Liver (tissue), 9 donors: Measurements from ENCODE around the gene TUT7. TPM values are rescaled to one million over a fixed set of nuclear protein-coding genes. Genes with fewer than 3 reads are reported as not detected.
A peak's percentile ranks its signal among the peaks of the same experiment; 100 is the strongest.

Source experiments
- DNase-seq: peaks from one replicate; pipeline ENCODE4 v3.0.0-alpha.2; 2017; ENCODE audit warnings: low spot score
- H3K27ac ChIP-seq, 2 donors: one replicate each; pipeline ENCODE4 v1.7.0; 2013; ENCODE audit warnings: inconsistent platforms in 2 of 2, low read length in 2 of 2, control low read depth in 1 of 2, low read depth in 1 of 2, mild to moderate bottlenecking in 1 of 2
- H3K27me3 ChIP-seq, 4 donors: one replicate each; pipeline versions ENCODE4 v1.6.1 to v1.7.0; 2013; ENCODE audit warnings: low read length in 3 of 4, inconsistent platforms in 1 of 4, mild to moderate bottlenecking in 1 of 4, moderate library complexity in 1 of 4; ENCODE audit not compliant: control insufficient read depth in 4 of 4, insufficient read depth in 4 of 4
- H3K36me3 ChIP-seq, 4 donors: one replicate each; pipeline versions ENCODE4 v1.6.1 to v1.7.0; 2013; ENCODE audit warnings: low read length in 3 of 4, mild to moderate bottlenecking in 3 of 4, low read depth in 1 of 4, moderate library complexity in 1 of 4; ENCODE audit not compliant: control insufficient read depth in 4 of 4, insufficient read depth in 3 of 4
- H3K4me1 ChIP-seq, 4 donors: one replicate each; pipeline versions ENCODE4 v1.6.1 to v1.7.0; 2013; ENCODE audit warnings: low read length in 3 of 4, mild to moderate bottlenecking in 3 of 4, moderate library complexity in 1 of 4; ENCODE audit not compliant: control insufficient read depth in 4 of 4, insufficient read depth in 4 of 4
- H3K4me3 ChIP-seq, 3 donors: one replicate each; pipeline versions ENCODE4 v1.6.1 to v1.7.0; 2013; ENCODE audit warnings: low read length in 3 of 3, control low read depth in 1 of 3, low read depth in 1 of 3, mild to moderate bottlenecking in 1 of 3
- H3K9ac ChIP-seq, 2 donors: one replicate each; pipeline ENCODE4 v1.7.0; 2013; ENCODE audit warnings: low read length in 2 of 2, mild to moderate bottlenecking in 2 of 2, moderate library complexity in 2 of 2, control low read depth in 1 of 2, low read depth in 1 of 2
- H3K9me3 ChIP-seq, 4 donors: one replicate each; pipeline versions ENCODE4 v1.6.1 to v1.7.0; 2013; ENCODE audit warnings: low read length in 3 of 4; ENCODE audit not compliant: control insufficient read depth in 4 of 4
- GABPA ChIP-seq, 2 donors: IDR thresholded peaks in 1 of 2; conservative IDR thresholded peaks in 1 of 2; 2 replicates each; pipeline ENCODE4 v1.6.1; 2016; ENCODE audit warnings: antibody characterized with exemption in 2 of 2, mild to moderate bottlenecking in 1 of 2, moderate library complexity in 1 of 2
- HNF4A ChIP-seq, 2 donors: conservative IDR thresholded peaks; 2 replicates each; pipeline ENCODE4 v1.6.1; 2016; ENCODE audit warnings: antibody characterized with exemption in 2 of 2, mild to moderate bottlenecking in 2 of 2
- HNF4G ChIP-seq: IDR thresholded peaks from 2 replicates; pipeline ENCODE4 v1.6.1; 2016; ENCODE audit warnings: antibody characterized with exemption
- JUND ChIP-seq, 2 donors: IDR thresholded peaks; 2 replicates each; pipeline ENCODE4 v1.6.1; 2016; ENCODE audit warnings: antibody characterized with exemption in 2 of 2
- NR2F2 ChIP-seq: IDR thresholded peaks from 2 replicates; pipeline ENCODE4 v1.6.1; 2016; ENCODE audit warnings: antibody characterized with exemption
- RAD21 ChIP-seq, 2 donors: IDR thresholded peaks; 2 replicates each; pipeline ENCODE4 v1.6.1; 2016; ENCODE audit warnings: antibody characterized with exemption in 2 of 2, mild to moderate bottlenecking in 2 of 2
- RXRA ChIP-seq, 2 donors: IDR thresholded peaks; 2 replicates each; pipeline ENCODE4 v1.6.1; 2017 to 2018; ENCODE audit warnings: antibody characterized with exemption in 2 of 2, mild to moderate bottlenecking in 1 of 2
- SP1 ChIP-seq: IDR thresholded peaks from 2 replicates; pipeline ENCODE4 v1.6.1; 2018; ENCODE audit warnings: antibody characterized with exemption, mild to moderate bottlenecking
- TAF1 ChIP-seq: conservative IDR thresholded peaks from 2 replicates; pipeline ENCODE4 v1.6.1; 2016; ENCODE audit warnings: antibody characterized with exemption, mild to moderate bottlenecking
- YY1 ChIP-seq: IDR thresholded peaks from 2 replicates; pipeline ENCODE4 v1.6.1; 2016; ENCODE audit warnings: antibody characterized with exemption, mild to moderate bottlenecking
- WGBS: extraction: QIAGEN DNeasy Blood & Tissue Kit; methylation state at CpG from one replicate; pipeline ENCODE4 v1.1.7; 2013; 5-methylcytosine and 5-hydroxymethylcytosine counted together
- polyA plus RNA-seq, 2 donors: library from polyadenylated mRNA; stranded (reverse) in 1 of 2; unstranded in 1 of 2; fragments of 200-250 nt in 1 of 2; fragments of >200 nt in 1 of 2; fragmentation: Nextera tagmentation in 1 of 2; extraction: Ambion mirVana in 1 of 2; gene quantifications; one replicate each; pipeline versions ENCODE4 v1.2.1 to v1.2.3, GENCODE V29; 2013 to 2015
- total RNA-seq, 2 donors: library from RNA; depleted of rRNA; stranded (reverse); fragments of >200 nt; gene quantifications; one replicate each; pipeline ENCODE4 v1.2.3, GENCODE V29; 2014
- TF ChIP-seq, protein P1 (sequence below): IDR thresholded peaks from 2 replicates; pipeline ENCODE4 v1.6.1; 2016; ENCODE audit warnings: antibody characterized with exemption
- TF ChIP-seq, protein P2 (sequence below): fragments of 150-350 bp; IDR thresholded peaks from 2 replicates; pipeline ENCODE4 v1.5.1; 2017; ENCODE audit warnings: improper control_type of control experiment, low read depth, low read length; ENCODE audit not compliant: missing input control
- TF ChIP-seq, protein P3 (sequence below): IDR thresholded peaks from 2 replicates; pipeline ENCODE4 v1.6.1; 2016; ENCODE audit warnings: antibody characterized with exemption, mild to moderate bottlenecking
- donor health status: healthy.
- donor health status: healthy.
- donor health status: healthy.
- donor health status: healthy.
- donor health status: healthy.

The TUT7 gene
- total and polyA plus RNA-seq, 4 donors, result 10.7 to 34.6 (median 15.9) TPM

DNA sequence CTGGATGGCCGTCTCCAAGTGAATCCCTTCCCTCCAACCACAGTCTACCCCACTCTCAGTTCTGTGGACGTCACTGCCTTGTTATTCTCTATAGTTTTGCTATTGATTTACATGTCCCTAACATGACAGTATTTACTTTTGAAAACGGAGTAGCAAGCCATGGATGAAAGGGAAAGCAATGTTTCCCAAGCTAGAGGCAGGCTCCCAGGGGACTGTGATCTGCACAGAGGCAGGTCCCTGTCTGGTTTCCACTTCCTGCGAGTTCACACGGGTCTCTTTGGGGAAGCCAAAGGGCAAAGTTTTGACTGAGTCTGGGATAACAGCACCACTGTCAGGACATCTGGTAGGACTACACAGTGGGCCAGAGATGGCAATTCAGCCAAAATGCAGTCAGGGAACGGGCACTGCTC lies 107.5 kb downstream of the TUT7 start:
- Histone ChIP-seq H3K4me1 (peaks cover 0 to 2% (median 0%) of the 10 kb centered on the region in 4 donors), H3K27ac (no peak overlapping the region), H3K9me3 (no peaks in the 10 kb centered on the region), H3K4me3 (no peak overlapping the region), H3K36me3 (no peaks in the 10 kb centered on the region), H3K27me3 (no peaks in the 10 kb centered on the region), H3K9ac (no peak overlapping the region)
- no peak for TF ChIP-seq JUND (IDR thresholded peaks at IDR 0.05)
- TF ChIP-seq GABPA (IDR thresholded peaks at IDR 0.05 in 1 of 2, conservative IDR thresholded peaks at IDR 0.05 in 1 of 2), result no peak
- TF ChIP-seq, protein P1, sequence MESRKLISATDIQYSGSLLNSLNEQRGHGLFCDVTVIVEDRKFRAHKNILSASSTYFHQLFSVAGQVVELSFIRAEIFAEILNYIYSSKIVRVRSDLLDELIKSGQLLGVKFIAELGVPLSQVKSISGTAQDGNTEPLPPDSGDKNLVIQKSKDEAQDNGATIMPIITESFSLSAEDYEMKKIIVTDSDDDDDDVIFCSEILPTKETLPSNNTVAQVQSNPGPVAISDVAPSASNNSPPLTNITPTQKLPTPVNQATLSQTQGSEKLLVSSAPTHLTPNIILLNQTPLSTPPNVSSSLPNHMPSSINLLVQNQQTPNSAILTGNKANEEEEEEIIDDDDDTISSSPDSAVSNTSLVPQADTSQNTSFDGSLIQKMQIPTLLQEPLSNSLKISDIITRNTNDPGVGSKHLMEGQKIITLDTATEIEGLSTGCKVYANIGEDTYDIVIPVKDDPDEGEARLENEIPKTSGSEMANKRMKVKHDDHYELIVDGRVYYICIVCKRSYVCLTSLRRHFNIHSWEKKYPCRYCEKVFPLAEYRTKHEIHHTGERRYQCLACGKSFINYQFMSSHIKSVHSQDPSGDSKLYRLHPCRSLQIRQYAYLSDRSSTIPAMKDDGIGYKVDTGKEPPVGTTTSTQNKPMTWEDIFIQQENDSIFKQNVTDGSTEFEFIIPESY, result no peak
- no peak for TF ChIP-seq HNF4G
- peak; percentile 48 to 73 for TF ChIP-seq RAD21 (IDR thresholded peaks at IDR 0.05)
- peak; percentile 11 for TF ChIP-seq SP1
- TF ChIP-seq YY1, result no peak
- TF ChIP-seq NR2F2, result peak; percentile 91
- no peak for TF ChIP-seq TAF1
- TF ChIP-seq RXRA (IDR thresholded peaks at IDR 0.05), result peak in 1 of 2 donors; percentile 64
- TF ChIP-seq, protein P2, sequence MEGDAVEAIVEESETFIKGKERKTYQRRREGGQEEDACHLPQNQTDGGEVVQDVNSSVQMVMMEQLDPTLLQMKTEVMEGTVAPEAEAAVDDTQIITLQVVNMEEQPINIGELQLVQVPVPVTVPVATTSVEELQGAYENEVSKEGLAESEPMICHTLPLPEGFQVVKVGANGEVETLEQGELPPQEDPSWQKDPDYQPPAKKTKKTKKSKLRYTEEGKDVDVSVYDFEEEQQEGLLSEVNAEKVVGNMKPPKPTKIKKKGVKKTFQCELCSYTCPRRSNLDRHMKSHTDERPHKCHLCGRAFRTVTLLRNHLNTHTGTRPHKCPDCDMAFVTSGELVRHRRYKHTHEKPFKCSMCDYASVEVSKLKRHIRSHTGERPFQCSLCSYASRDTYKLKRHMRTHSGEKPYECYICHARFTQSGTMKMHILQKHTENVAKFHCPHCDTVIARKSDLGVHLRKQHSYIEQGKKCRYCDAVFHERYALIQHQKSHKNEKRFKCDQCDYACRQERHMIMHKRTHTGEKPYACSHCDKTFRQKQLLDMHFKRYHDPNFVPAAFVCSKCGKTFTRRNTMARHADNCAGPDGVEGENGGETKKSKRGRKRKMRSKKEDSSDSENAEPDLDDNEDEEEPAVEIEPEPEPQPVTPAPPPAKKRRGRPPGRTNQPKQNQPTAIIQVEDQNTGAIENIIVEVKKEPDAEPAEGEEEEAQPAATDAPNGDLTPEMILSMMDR, result peak; percentile 3
- TF ChIP-seq, protein P3, sequence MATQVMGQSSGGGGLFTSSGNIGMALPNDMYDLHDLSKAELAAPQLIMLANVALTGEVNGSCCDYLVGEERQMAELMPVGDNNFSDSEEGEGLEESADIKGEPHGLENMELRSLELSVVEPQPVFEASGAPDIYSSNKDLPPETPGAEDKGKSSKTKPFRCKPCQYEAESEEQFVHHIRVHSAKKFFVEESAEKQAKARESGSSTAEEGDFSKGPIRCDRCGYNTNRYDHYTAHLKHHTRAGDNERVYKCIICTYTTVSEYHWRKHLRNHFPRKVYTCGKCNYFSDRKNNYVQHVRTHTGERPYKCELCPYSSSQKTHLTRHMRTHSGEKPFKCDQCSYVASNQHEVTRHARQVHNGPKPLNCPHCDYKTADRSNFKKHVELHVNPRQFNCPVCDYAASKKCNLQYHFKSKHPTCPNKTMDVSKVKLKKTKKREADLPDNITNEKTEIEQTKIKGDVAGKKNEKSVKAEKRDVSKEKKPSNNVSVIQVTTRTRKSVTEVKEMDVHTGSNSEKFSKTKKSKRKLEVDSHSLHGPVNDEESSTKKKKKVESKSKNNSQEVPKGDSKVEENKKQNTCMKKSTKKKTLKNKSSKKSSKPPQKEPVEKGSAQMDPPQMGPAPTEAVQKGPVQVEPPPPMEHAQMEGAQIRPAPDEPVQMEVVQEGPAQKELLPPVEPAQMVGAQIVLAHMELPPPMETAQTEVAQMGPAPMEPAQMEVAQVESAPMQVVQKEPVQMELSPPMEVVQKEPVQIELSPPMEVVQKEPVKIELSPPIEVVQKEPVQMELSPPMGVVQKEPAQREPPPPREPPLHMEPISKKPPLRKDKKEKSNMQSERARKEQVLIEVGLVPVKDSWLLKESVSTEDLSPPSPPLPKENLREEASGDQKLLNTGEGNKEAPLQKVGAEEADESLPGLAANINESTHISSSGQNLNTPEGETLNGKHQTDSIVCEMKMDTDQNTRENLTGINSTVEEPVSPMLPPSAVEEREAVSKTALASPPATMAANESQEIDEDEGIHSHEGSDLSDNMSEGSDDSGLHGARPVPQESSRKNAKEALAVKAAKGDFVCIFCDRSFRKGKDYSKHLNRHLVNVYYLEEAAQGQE, result no peak
- peak in 1 of 2 donors; percentile 38 for TF ChIP-seq HNF4A (conservative IDR thresholded peaks at IDR 0.05)
- 34% methylated on average over 6 of the region's 6 CpGs for WGBS
- DNase-seq, result no peak

DNA sequence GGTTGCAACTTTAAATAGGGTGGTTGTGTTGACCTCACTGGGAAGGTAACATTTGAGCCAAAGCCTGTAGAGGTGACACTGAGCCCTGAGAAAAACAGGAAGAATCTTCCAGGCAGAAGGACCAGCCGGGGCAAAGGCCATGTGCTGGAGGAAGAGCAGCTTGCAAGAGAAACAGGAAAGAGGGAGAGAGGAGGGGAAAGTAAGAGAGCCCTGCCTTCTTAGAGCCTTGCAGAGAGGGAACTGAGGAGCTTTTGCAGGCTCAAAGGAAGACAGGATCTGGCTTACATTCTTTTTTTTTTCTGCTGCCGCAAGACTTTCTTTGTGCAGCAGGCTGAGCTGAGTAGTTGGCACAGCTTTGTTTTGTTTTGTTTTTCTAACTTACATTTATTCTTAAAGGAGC lies 112.1 kb downstream of the TUT7 start:
- H3K9ac ChIP-seq, result no peak overlapping the region
- TF ChIP-seq NR2F2, result peak; percentile 58
- TF ChIP-seq, protein P2, result no peak
- no peak for TF ChIP-seq GABPA (IDR thresholded peaks at IDR 0.05 in 1 of 2, conservative IDR thresholded peaks at IDR 0.05 in 1 of 2)
- WGBS, result 68% methylated on average over 2 of the region's 2 CpGs
- no peak overlapping the region for H3K27ac ChIP-seq
- H3K27me3 ChIP-seq, result no peaks in the 10 kb centered on the region
- H3K9me3 ChIP-seq, result no peaks in the 10 kb centered on the region
- no peaks in the 10 kb centered on the region for H3K36me3 ChIP-seq
- peaks cover 0 to 2% (median 0%) of the 10 kb centered on the region in 4 donors for H3K4me1 ChIP-seq
- DNase-seq, result no peak
- H3K4me3 ChIP-seq, result no peak overlapping the region
